ENCODE results near the gene NT5DC3.
"Not testable (repeated sequence)": the region's sequence is repeated elsewhere in the genome, so short reads cannot be mapped to it uniquely, and the experiment has no call there.

NT5DC3 gene

GRCh38 chr12:103832048-103832997 lies 8.7 kb downstream of the NT5DC3 start:
- DNase-seq: no peak

- DNase-seq: no peak
Observed at GRCh38 chr12:103830730-103831320, 10.2 kb downstream of the NT5DC3 start.

DNA sequence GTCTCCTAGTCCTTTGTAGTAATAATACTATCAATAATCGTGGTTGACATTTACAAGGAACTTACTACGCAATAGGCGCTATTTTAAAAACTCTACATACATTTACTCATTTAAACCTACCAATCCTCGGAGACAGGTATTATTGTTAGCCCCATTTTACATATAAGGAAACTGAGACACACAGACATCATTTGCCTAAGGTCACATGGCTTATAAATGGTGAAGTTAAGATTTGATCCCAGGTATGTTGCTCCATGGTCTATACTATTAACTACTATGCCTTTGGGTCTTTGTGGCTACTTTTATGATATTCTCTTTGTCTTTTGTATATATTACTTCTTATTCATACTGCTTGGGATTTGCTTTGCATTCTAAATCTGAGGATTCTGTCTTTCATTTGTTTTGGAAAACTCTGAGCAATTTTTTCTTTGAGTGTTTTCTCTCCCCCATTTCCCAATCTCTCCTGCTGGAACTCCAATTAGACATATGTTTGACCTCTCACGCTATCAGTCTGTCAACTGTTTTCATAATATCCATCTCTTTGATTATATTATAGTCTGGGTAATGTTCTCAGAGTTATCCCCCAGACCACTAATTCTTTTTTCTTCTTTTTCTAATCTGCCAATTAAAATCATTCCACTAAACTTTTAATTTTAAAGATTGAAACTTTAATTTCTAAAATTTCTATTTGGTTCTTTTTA lies 10.9 kb downstream of the NT5DC3 start:
- no peak for DNase-seq

GRCh38 chr12:103829092-103829491 lies 11.9 kb downstream of the NT5DC3 start:
- no peak for DNase-seq

- no peak for DNase-seq
Observed at GRCh38 chr12:103827911-103828391, 13.1 kb downstream of the NT5DC3 start.

DNA sequence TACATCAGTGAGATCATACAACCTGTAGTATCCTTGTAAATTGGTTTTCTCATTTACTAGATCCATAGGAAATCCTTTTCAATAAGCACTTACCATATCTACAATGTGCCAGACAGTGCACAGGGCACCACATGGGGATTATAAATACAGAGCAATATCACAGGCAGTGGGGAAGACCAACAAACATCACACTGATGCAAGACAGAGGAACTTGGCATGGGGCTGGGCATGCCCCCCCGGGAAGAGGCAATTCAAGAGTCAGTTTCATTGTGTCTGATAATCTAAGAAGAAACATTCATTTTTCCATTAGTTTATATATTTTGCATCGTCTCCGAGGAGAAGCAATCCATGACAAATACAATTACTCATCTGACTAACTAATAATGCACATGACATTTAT lies 16.2 kb downstream of the NT5DC3 start:
- no peak for DNase-seq

DNA sequence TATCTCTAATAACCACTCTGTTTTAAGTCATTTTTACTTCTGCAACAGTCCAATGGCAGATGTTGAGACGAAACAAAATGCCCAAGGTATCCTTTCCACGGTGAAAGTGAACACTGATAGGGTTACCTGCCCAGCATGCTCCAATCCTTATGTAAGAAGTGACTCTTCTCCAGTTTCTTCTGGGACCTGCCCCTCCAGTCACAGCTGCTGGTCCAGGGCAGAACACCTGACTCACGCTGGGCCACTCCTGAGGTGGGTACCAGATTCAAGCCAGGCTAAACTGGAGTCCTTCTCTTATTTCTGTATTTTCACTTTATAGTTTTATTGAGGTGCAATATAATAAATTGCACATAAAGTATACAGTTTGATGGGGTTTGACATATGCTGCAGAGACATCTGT lies 16.7 kb downstream of the NT5DC3 start:
- no peak for DNase-seq

- no peak for DNase-seq
Observed at GRCh38 chr12:103823871-103824270, 17.2 kb downstream of the NT5DC3 start.

DNA sequence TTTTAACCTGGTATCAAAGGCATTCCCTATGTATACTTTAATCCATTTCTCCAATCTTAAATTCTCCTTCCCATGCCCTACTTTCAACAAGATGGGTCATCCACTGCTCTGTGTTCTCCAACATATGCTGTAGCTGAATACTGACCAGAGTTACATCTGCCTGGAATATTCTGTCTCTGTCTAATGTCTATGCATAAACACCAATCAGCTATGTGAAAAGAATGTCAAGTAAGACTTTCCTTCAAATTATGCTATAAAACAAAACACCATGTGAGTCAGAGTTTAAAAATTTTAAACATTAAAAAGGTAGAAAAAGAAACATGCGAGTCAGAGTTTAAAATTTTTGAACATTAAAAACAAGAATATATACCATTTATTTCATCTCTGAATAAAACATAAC lies 19.3 kb downstream of the NT5DC3 start:
- no peak for DNase-seq

- no peak for DNase-seq
Observed at GRCh38 chr12:103820881-103821489, 20.0 kb downstream of the NT5DC3 start.

DNA sequence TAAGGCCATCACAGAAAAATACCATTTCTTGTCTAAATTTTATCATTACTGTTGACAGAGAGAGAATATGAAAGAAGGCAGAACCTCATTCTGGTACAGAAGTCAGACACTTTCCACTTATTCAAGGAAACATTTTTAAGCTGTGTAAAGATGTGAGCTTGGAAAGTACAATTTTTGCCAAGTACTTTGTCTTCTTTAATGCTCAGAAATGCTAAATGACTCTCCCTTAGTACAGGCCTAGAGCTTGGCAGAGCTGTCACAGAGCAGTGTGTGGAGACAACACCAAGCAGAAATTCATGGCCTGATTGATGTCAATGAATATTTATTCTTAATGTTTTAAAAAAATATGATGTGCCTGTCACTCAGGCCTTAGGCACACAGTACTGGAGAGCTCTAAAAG lies 20.7 kb downstream of the NT5DC3 start:
- no peak for DNase-seq

DNA sequence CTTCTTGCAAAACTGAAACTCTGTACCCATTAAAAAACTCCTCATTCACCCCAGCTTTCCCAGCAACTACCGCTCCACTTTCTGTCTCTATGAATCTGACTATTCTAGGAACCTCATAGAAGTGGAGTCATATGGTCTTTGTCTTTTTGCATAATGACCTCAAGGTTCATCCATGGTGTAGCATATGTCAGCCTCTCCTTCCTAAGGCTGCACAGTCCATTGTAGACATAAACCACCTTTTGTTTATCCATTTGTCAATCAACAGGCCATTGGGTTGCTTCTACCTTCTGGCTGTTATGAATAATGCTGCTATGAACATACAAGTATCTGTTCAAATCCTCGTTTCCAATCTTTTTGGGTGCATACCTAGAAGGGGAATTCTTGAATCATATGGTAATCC lies 21.1 kb downstream of the NT5DC3 start:
- no peak for DNase-seq

DNA sequence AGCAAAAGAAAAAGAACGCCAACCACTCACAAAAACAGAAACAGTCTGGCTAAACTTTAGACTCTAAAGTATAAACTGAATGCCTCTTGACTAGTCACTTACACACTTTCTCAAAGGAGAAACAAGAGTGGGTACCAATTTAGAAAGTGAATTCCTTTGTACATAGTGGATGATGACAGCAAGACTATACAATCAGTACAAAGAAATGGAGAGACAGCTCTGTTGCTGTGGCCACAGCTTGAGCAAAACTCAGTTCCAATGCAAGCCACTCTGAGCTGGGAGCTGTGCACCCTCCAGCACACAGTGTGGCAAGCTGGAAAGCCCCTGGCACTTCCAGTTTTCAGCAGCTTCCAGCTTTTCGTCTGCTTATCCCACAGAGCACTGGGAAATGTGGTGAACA lies 21.7 kb downstream of the NT5DC3 start:
- DNase-seq: no peak

- no peak for DNase-seq
Observed at GRCh38 chr12:103817791-103818190, 23.2 kb downstream of the NT5DC3 start.

GRCh38 chr12:103816663-103817062 lies 24.4 kb downstream of the NT5DC3 start:
- no peak for DNase-seq

- DNase-seq: no peak
Observed at GRCh38 chr12:103814436-103814835, 26.6 kb downstream of the NT5DC3 start.

- DNase-seq: no peak
Observed at GRCh38 chr12:103813949-103814348, 27.1 kb downstream of the NT5DC3 start.

DNA sequence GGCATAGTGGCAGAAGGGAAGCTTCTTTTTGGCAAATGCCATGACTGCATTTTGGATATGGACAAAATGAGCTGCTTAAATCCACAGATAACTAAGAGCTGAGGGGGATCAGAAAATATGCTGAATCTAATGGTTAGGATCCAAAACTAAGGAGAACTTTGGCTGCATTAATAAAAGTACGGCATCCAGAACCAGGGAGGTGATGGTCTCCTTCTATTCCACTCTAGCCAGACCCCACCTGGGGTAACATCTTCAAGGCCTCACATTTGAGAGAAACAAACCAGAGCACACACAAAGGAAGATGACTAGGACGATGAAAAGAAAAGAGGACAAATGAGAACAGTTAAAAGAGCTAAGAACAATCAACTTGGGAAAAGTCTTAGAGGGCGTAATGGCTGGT lies 27.6 kb downstream of the NT5DC3 start:
- DNase-seq: no peak

- DNase-seq: no peak
Observed at GRCh38 chr12:103812789-103813188, 28.2 kb downstream of the NT5DC3 start.

GRCh38 chr12:103811791-103812190 lies 29.2 kb downstream of the NT5DC3 start:
- no peak for DNase-seq

GRCh38 chr12:103810111-103810510 lies 30.9 kb downstream of the NT5DC3 start:
- DNase-seq: no peak

DNA sequence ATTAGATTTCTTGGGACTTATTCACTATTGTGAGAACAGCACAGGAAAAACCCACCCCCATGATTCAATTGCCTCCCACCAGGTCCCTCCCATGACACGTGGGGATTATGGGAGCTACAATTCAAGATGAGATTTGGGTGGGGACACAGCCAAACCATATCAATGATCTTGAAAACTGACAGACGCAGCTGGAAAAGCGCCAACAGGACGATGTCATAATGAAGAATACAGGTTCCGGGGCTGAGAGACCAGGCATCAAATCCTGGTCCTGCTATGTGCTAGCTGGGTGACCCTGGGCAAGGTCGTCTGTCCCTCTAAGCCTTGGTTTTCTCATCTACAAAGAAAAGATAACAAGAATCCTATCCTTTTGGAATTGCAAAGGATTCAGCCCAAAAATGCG lies 31.4 kb downstream of the NT5DC3 start:
- DNase-seq: not testable (repeated sequence)

DNA sequence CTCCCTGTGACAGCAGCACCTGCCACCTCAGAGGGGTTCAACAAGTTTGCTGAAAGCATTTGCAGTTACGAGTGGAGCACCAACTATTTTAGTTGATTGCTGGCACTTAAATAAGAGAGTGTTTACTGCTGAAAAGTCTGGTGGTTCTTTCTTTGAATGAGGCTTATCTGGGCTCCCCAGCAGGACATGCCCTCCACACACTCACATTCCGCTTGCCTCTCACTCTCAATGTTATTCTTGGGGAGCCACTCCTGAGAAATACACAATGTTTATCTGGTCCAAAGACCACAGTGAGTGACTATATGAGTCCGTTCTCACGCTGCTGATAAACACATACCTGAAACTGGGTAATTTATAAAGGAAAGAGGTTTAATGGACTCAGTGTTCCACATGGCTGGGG lies 31.9 kb downstream of the NT5DC3 start:
- DNase-seq: no peak

Data from DMS153 (cell line).